ENCODE data around the gene UBA1. TPM values are rescaled to one million over a fixed set of nuclear protein-coding genes. Genes with fewer than 3 reads are reported as not detected.
A peak's percentile ranks its signal among the peaks of the same experiment; 100 is the strongest.

Gene UBA1
- total and polyA plus RNA-seq, 10 of the 15 experiments (the other 5 are each of a cell fraction or from before 2014, with no cell fraction given) = 60.4 to 314 (median 216) TPM

GRCh38 chrX:47144626-47145394 lies 48.8 kb upstream of the UBA1 start, which contains the start of the genes NDUFB11 and RBM10:
Gene NDUFB11, minus strand, starts transcription at chrX:47144702. Its CDS starts 23 bp downstream, at chrX:47144679.
Gene RBM10, plus strand, starts transcription at chrX:47145221. Its CDS starts 2,261 bp downstream, at chrX:47147482.
- peak within 1 kb of the TSS; percentile 80 for H3K4me3 ChIP-seq
- ChIA-PET CTCF (interaction anchor here (0.9 to 1.5 kb wide), 8 partner anchors 8 to 290 kb away, joined by 3 to 8 read pairs (median 4); no protein-coding TSS in a partner anchor), POLR2A (interaction anchor here (0.6 to 1.9 kb wide), 11 partner anchors 10 to 413 kb away, joined by 3 to 20 read pairs (median 5); partner anchors contain the start of genes CDK16, RP2 and USP11), SMC1A (ENCODE audit: uncharacterized antibody, unreplicated experiment) (interaction anchor here (1.2 kb wide), 2 partner anchors 46 to 48 kb away, joined by 4 to 8 read pairs; no protein-coding TSS in a partner anchor), RAD21 (ENCODE audit: unreplicated experiment) (interaction anchor here (0.7 to 2.0 kb wide), 7 partner anchors 46 to 506 kb away, joined by 3 to 14 read pairs (median 4); partner anchors contain the start of genes CDK16, ELK1 and RP2)
- DNase-seq (ENCODE audit: low read depth, low spot score) (peak; percentile 76), FAIRE-seq (peak; percentile 78), ATAC-seq (peak; percentile 96)
- H3K27ac ChIP-seq (ENCODE audit: control insufficient read depth, insufficient read depth) = peak within 1 kb of the TSS; percentile 87
- peaks cover 54% of the 10 kb centered on the region for H3K79me2 ChIP-seq (ENCODE audit: control insufficient read depth, insufficient read depth, low read length)
- 36% methylated on average over 52 of the region's 54 CpGs for WGBS (ENCODE audit: insufficient coverage, insufficient replicate concordance, low lambda C conversion rate, missing lambda C conversion rate)
- intact Hi-C loops (cut with micrococcal nuclease; ENCODE audit: unreplicated experiment) (loop anchor here (1.0 to 2.0 kb wide), 2 partner anchors 16 to 48 kb away; partner anchors contain the start of gene UBA1), in situ Hi-C loops (cut with MboI) (no loop called here)
- H4K20me1 ChIP-seq (ENCODE audit: control insufficient read depth, insufficient read depth) = no peaks in the 10 kb centered on the region
- peak within 1 kb of the TSS; percentile 66 for H3K4me2 ChIP-seq (ENCODE audit: control insufficient read depth, insufficient read depth)
- peak within 1 kb of the TSS; percentile 90 for H3K9ac ChIP-seq (ENCODE audit: control insufficient read depth, insufficient read depth, low read length)
- peak within 1 kb of the TSS; percentile 66 for H2AFZ ChIP-seq (ENCODE audit: control insufficient read depth, low read depth, low read length)
- H3K4me1 ChIP-seq (ENCODE audit: control insufficient read depth, insufficient read depth, low read length) = peaks cover 6% of the 10 kb centered on the region; the same call in 1 of the 2 replicates
- peaks cover 0 to 5% of the 10 kb centered on the region in 2 experiments; a peak in 1 of 4 replicates for H3K36me3 ChIP-seq (ENCODE audit: control insufficient read depth in 2 of 2, insufficient read depth in 2 of 2, low read length in 1 of 2)
- no peaks in the 10 kb centered on the region; the same call in 2 of the 3 replicates for H3K9me3 ChIP-seq (replicated peaks; ENCODE audit: control insufficient read depth, insufficient read depth, low read length)
- no TSS peak for BruUV-seq (replicated peaks)
- no peaks in the 10 kb centered on the region for H3K27me3 ChIP-seq (replicated peaks in 1 of 2; ENCODE audit: control insufficient read depth in 2 of 2, insufficient read depth in 2 of 2, low read length in 1 of 2)
- TF ChIP-seq SIN3A (IDR thresholded peaks at IDR 0.05; ENCODE audit: low read depth, low read length) (no peak), RCOR1 (conservative IDR thresholded peaks at IDR 0.05; ENCODE audit: low read depth, low read length) (no peak), ZNF24 (IDR thresholded peaks at IDR 0.05) (no peak), ETV6 (conservative IDR thresholded peaks at IDR 0.05 in 1 of 2, IDR thresholded peaks at IDR 0.05 in 1 of 2; ENCODE audit: borderline replicate concordance in 1 of 2, low read depth in 1 of 2) (no peak), IKZF1 (conservative IDR thresholded peaks at IDR 0.05) (peak; percentile 35; the same call in 1 of the 2 replicates), TCF3 (IDR thresholded peaks at IDR 0.05; ENCODE audit: borderline replicate concordance, insufficient read depth, low read depth, low read length) (no peak), NFYB (IDR thresholded peaks at IDR 0.05; ENCODE audit: insufficient read depth, low read depth, low read length) (peak; percentile 86), JUNB (IDR thresholded peaks at IDR 0.05) (no peak), ESRRA (IDR thresholded peaks at IDR 0.05; ENCODE audit: low read length) (no peak), BHLHE40 (IDR thresholded peaks at IDR 0.05; ENCODE audit: borderline replicate concordance in 1 of 2, low read depth in 2 of 2, low read length in 1 of 2) (no peak; a peak in 1 of 4 replicates), PBX3 (IDR thresholded peaks at IDR 0.05; ENCODE audit: insufficient replicate concordance, low read depth, low read length) (peak; percentile 58), E2F4 (IDR thresholded peaks at IDR 0.05; ENCODE audit: low read depth, low read length) (peak; percentile 60), ATF7 (IDR thresholded peaks at IDR 0.05; ENCODE audit: low read depth) (0 out of 2 replicates have a peak, but pooled peaks have one; percentile 35), E2F8 (IDR thresholded peaks at IDR 0.05; ENCODE audit: low read depth, partially characterized antibody) (no peak), CBFB (IDR thresholded peaks at IDR 0.05; ENCODE audit: low read depth) (peak; percentile 11; the same call in 1 of the 2 replicates), ZBED1 (IDR thresholded peaks at IDR 0.05; ENCODE audit: borderline replicate concordance) (no peak), MXI1 (IDR thresholded peaks at IDR 0.05; ENCODE audit: low read depth, low read length) (peak; percentile 91), KDM1A (IDR thresholded peaks at IDR 0.05; ENCODE audit: borderline replicate concordance) (no peak)

All from GM12878 (cell line).